ENCODE results near the gene ZMIZ1. TPM values are rescaled to one million over a fixed set of nuclear protein-coding genes. Genes with fewer than 3 reads are reported as not detected.
A peak's percentile ranks its signal among the peaks of the same experiment; 100 is the strongest.

Gene ZMIZ1
- total RNA-seq, 6 donors from 2014 or later: 51.0 to 99.2 (median 91.8) TPM

DNA sequence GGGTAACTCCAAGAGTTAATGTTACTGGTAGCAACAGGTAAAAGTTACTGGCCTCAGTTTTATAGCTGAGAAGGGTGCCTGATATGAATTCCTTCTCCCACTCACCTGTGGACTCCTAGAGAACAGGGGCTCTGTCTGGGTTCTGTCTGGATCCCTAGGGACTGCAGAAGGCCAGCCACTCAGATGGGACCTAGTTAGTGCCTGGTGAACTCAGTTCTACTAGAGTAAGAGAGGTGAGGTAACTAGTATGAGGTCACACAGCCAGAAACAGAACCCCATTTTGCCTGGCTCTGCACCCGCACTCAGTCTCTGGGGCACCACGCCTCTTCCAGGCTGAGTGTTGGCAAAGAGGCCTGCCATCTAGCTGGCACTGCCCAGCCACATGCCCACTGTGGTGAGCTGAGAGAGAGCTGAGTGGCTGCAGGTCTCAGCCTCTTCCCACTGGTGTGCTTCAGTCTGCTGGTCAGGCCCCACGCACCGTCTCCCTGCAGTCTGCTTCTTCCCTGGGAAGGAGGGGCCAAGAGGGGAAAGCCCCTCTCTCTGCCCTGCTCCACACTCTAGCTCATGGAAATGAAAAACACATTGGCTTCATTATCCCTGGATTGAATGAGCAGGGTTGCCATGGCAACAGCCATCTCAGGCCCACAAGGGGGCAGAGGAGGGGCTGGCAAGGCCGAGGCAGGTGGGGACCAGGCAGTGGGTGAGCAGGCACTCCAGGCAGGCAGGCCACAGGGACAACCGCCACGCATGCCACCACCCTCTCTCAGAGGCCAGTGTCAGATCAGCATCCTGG, 110.6 kb downstream of the ZMIZ1 start:
- no peaks in the 10 kb centered on the region for H3K27me3 ChIP-seq
- WGBS, 2 donors: 70 to 71% methylated on average over 4 to 7 of the region's 7 CpGs
- ATAC-seq (ENCODE audit: low FRiP score in 2 of 2) (no peak), DNase-seq (no peak)
- TF ChIP-seq, protein P1, sequence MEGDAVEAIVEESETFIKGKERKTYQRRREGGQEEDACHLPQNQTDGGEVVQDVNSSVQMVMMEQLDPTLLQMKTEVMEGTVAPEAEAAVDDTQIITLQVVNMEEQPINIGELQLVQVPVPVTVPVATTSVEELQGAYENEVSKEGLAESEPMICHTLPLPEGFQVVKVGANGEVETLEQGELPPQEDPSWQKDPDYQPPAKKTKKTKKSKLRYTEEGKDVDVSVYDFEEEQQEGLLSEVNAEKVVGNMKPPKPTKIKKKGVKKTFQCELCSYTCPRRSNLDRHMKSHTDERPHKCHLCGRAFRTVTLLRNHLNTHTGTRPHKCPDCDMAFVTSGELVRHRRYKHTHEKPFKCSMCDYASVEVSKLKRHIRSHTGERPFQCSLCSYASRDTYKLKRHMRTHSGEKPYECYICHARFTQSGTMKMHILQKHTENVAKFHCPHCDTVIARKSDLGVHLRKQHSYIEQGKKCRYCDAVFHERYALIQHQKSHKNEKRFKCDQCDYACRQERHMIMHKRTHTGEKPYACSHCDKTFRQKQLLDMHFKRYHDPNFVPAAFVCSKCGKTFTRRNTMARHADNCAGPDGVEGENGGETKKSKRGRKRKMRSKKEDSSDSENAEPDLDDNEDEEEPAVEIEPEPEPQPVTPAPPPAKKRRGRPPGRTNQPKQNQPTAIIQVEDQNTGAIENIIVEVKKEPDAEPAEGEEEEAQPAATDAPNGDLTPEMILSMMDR (IDR thresholded peaks at IDR 0.05): peak in 1 of 6 experiments; percentile 8
- no peak for TF ChIP-seq POLR2A (IDR thresholded peaks at IDR 0.05)
- no peaks in the 10 kb centered on the region for H3K9me3 ChIP-seq
- H3K4me3 ChIP-seq: no peak overlapping the region
- peaks cover 83 to 95% (median 91%) of the 10 kb centered on the region in 4 donors for H3K4me1 ChIP-seq
- peaks cover 0 to 7% (median 1%) of the 10 kb centered on the region in 4 donors for H3K36me3 ChIP-seq
- peak overlapping the region; percentile 4 to 78 (median 55) for H3K27ac ChIP-seq

DNA sequence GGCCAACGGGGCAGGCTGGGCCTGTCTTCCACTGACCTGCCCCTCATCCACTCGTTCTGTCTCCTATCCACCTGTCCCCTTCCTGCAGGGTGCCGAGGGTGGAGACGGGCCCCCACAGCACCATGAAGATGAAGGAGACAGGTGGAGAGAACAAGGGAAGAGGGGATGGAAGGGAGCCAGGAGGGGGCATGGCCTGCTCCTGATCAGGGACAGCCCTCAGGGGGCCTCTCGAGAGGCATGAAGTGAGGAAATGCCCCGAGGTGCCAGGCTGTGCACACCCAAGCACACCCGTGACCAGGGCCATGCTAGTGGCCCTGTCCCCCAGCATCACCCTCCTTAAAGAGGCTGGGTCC, 111.2 kb downstream of the ZMIZ1 start:
- DNase-seq (no peak), ATAC-seq (ENCODE audit: low FRiP score in 2 of 2) (no peak)
- peaks cover 0 to 3% (median under 1%) of the 10 kb centered on the region in 4 donors for H3K36me3 ChIP-seq
- TF ChIP-seq EP300 (IDR thresholded peaks at IDR 0.05) (no peak), POLR2AphosphoS5 (IDR thresholded peaks at IDR 0.05) (no peak), POLR2A (IDR thresholded peaks at IDR 0.05) (no peak)
- TF ChIP-seq, protein P1 (IDR thresholded peaks at IDR 0.05): no peak
- H3K4me1 ChIP-seq: peaks cover 88 to 98% (median 93%) of the 10 kb centered on the region in 4 donors
- H3K9me3 ChIP-seq: no peaks in the 10 kb centered on the region
- no peak overlapping the region for H3K4me3 ChIP-seq
- H3K27me3 ChIP-seq: no peaks in the 10 kb centered on the region
- 63 to 81% methylated on average over 6 to 7 of the region's 7 CpGs for WGBS, 2 donors
- H3K27ac ChIP-seq: peak overlapping the region; percentile 54 to 78 (median 66)

DNA sequence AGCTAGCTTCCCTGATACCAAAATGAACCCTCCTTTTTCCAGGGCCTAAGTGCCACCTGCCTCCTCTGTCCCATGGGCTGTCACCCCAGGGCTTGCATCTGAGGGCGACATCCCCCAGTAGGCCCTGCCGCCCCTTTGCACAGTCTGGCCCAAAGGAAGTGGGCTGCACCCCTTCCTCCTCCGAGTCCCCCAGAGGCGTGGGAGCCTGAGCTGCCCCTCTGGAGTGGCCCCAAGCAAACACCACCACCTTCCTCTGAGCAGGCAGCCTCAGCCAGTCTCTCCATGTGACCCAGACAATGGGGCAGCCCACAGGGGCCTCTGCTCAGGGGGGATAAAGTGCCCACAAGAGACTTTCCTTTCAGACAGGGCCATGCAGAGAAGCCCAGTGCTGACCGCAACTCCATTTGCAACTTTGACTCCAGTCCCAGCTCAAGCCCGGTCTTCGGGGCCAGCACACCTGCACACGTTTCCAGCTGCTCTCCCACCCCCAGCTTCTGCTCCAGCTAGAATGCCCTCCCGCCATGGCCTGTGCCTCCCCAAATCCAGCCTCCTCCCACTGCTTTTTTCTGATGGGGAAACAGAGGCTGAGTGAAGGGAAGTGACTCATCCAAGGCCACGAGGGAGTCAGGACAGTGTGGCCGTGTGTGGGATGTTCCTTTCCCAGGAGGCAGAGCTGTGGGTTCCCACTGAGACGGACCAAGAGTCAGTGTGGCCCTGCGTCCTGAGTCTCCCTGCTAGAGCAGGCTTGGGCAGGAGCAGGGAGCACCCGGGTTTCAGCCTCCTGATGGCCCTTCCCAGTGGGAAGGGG, 111.9 kb downstream of the ZMIZ1 start:
- WGBS, 2 donors: 75 to 86% methylated on average over 9 to 13 of the region's 14 CpGs
- Histone ChIP-seq H3K4me1 (peaks cover 88 to 100% (median 93%) of the 10 kb centered on the region in 4 donors), H3K4me3 (no peak overlapping the region), H3K36me3 (peaks cover 0 to 3% (median 0%) of the 10 kb centered on the region in 4 donors), H3K9me3 (no peaks in the 10 kb centered on the region), H3K27me3 (no peaks in the 10 kb centered on the region), H3K27ac (peak overlapping the region; percentile 54 to 78 (median 66))
- ATAC-seq (ENCODE audit: low FRiP score in 2 of 2): peak in 1 of 2 donors; percentile 22
- TF ChIP-seq, protein P1 (IDR thresholded peaks at IDR 0.05): no peak
- TF ChIP-seq POLR2AphosphoS5 (IDR thresholded peaks at IDR 0.05): no peak
- no peak for TF ChIP-seq POLR2A (IDR thresholded peaks at IDR 0.05)
- TF ChIP-seq EP300 (IDR thresholded peaks at IDR 0.05): no peak
- no peak for DNase-seq

DNA sequence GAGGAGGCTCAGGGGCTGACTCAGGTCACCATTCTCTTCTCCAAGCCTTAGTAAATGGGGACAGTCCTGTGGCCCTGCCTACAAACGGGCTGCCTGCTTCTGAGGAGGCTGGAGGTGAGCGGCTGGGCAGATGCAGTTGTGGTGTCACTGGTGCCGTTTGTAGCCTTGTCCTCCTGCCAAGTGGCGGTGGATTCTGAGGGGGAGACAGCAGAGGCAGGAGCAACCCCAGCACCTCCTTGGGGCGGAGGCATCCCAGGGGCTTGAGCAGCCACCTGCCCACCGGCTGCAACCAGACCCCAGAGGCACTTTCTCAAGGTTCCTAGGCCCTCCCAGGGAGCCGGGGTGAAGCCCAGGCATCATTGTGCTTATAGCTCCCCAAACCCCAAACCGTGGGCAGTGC, 112.5 kb downstream of the ZMIZ1 start:
- Histone ChIP-seq H3K27ac (peak overlapping the region; percentile 54 to 78 (median 66)), H3K27me3 (no peaks in the 10 kb centered on the region), H3K4me1 (peaks cover 88 to 100% (median 93%) of the 10 kb centered on the region in 4 donors), H3K9me3 (no peaks in the 10 kb centered on the region), H3K4me3 (no peak overlapping the region), H3K36me3 (peaks cover 0 to 3% (median 0%) of the 10 kb centered on the region in 4 donors)
- ATAC-seq (ENCODE audit: low FRiP score in 2 of 2) (no peak), DNase-seq (no peak)
- 82 to 93% methylated on average over 4 to 8 of the region's 8 CpGs for WGBS, 2 donors
- TF ChIP-seq POLR2AphosphoS5 (IDR thresholded peaks at IDR 0.05) (no peak), EP300 (IDR thresholded peaks at IDR 0.05) (no peak)
- TF ChIP-seq, protein P1 (IDR thresholded peaks at IDR 0.05): no peak
